MCF 10A (cell line): Measurements from ENCODE around the gene TNFRSF18. TPM values are rescaled to one million over a fixed set of nuclear protein-coding genes. Genes with fewer than 3 reads are reported as not detected.

Source experiments
- BruUV-seq: library from RNA; stranded (reverse); fragments of 400-500 nt; replicated peaks from 2 replicates; lab custom pipeline; 2021; lab: Mats Ljungman, UMichigan
- CTCF ChIA-PET: fragments of 300-600 bp; sonication (Branson Sonifier 250); formaldehyde crosslinking; extraction: SDS; loops from one replicate; lab custom pipeline; 2021; ENCODE audit warnings: antibody characterized with exemption, inconsistent platforms; lab: Yijun Ruan, JAX
- POLR2A ChIA-PET: fragments of 300-600, 350-650 bp; sonication (Branson Sonifier 250); formaldehyde crosslinking; extraction: SDS; loops from one replicate; lab custom pipeline; 2020; ENCODE audit warnings: antibody characterized with exemption, inconsistent platforms; lab: Yijun Ruan, JAX
- DNase-seq: peaks from one replicate; pipeline ENCODE4 v3.0.0-alpha.2; 2018; ENCODE audit not compliant: unreplicated experiment
- H3K27ac Mint-ChIP-seq: one replicate; pipeline ENCODE4 v1.8.0; 2022; ENCODE audit warnings: mild to moderate bottlenecking, low read depth, mixed read lengths; ENCODE audit not compliant: unreplicated experiment
- H3K27me3 Mint-ChIP-seq: one replicate; pipeline ENCODE4 v1.8.0; 2022; ENCODE audit warnings: mixed read lengths; ENCODE audit not compliant: insufficient read depth, unreplicated experiment
- H3K36me3 Mint-ChIP-seq: one replicate; pipeline ENCODE4 v1.8.0; 2022; ENCODE audit warnings: mild to moderate bottlenecking, moderate library complexity, mixed read lengths; ENCODE audit not compliant: insufficient read depth, unreplicated experiment
- H3K4me1 Mint-ChIP-seq: one replicate; pipeline ENCODE4 v1.8.0; 2022; ENCODE audit warnings: mixed read lengths; ENCODE audit not compliant: insufficient read depth, unreplicated experiment
- H3K4me3 Mint-ChIP-seq: one replicate; pipeline ENCODE4 v1.8.0; 2022; ENCODE audit warnings: mild to moderate bottlenecking, moderate library complexity, mixed read lengths; ENCODE audit not compliant: unreplicated experiment
- H3K9me3 Mint-ChIP-seq: one replicate; pipeline ENCODE4 v1.8.0; 2022; ENCODE audit warnings: mixed read lengths; ENCODE audit not compliant: unreplicated experiment
- intact Hi-C: fragments of 100-400 bp; cut with micrococcal nuclease; formaldehyde crosslinking; loops from 2 replicates; pipeline ENCODE4 v1.14.1; 2022
- total RNA-seq: library from RNA; stranded (reverse); gene quantifications from 2 replicates; pipeline ENCODE4 v1.2.3, GENCODE V29; 2022
- TF ChIP-seq, protein P1 (sequence below): fragments of 200-600 bp; IDR thresholded peaks from one replicate; pipeline ENCODE4 v1.8.0; 2022; ENCODE audit warnings: antibody characterized with exemption, mild to moderate bottlenecking; ENCODE audit not compliant: unreplicated experiment

Gene TNFRSF18
- total RNA-seq, 1 experiment from 2014 or later: not detected

DNA sequence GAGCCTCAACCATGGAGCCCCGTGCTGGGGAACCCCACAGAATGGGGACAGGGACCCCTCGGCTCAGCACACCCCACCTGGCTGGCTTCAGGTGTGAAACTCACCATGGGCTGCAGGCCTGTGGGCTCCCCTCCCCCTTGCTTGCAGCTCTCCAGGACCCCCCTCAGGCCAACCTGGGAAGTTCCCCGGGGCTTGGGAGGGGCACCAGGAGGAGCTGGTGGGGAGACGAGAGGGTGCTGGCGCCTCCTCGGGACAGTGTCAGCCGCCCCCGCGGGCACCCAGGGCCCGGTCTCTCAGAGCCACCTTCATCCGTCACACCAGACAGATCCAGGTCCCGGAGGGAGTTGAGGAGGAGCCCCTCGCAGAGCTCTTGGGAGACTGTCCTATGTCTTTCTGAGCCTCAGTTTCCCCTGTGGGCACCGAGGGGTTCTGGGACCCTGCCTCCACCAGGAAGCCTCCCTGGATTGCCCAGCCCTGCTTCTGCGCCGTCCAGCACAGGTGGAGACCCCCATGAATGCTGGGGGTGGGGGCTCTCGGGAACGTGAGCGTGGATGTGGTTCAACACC, 657 bp upstream of the TNFRSF18 start:
- ChIA-PET POLR2A (interaction anchor here (1.2 kb wide), 1 partner anchor 32 kb away, joined by 3 read pairs; no protein-coding TSS in a partner anchor), CTCF (interaction anchor here (0.6 to 1.1 kb wide), 3 partner anchors 11 to 85 kb away, joined by 3 to 4 read pairs (median 3); no protein-coding TSS in a partner anchor)
- TF ChIP-seq, protein P1, sequence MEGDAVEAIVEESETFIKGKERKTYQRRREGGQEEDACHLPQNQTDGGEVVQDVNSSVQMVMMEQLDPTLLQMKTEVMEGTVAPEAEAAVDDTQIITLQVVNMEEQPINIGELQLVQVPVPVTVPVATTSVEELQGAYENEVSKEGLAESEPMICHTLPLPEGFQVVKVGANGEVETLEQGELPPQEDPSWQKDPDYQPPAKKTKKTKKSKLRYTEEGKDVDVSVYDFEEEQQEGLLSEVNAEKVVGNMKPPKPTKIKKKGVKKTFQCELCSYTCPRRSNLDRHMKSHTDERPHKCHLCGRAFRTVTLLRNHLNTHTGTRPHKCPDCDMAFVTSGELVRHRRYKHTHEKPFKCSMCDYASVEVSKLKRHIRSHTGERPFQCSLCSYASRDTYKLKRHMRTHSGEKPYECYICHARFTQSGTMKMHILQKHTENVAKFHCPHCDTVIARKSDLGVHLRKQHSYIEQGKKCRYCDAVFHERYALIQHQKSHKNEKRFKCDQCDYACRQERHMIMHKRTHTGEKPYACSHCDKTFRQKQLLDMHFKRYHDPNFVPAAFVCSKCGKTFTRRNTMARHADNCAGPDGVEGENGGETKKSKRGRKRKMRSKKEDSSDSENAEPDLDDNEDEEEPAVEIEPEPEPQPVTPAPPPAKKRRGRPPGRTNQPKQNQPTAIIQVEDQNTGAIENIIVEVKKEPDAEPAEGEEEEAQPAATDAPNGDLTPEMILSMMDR: no peak
- no peaks in the 10 kb centered on the region for H3K9me3 Mint-ChIP-seq
- H3K27me3 Mint-ChIP-seq: no peaks in the 10 kb centered on the region
- no TSS peak for BruUV-seq
- no peak overlapping the region for H3K27ac Mint-ChIP-seq
- peaks cover 15% of the 10 kb centered on the region for H3K4me1 Mint-ChIP-seq
- intact Hi-C loops: no loop called here
- DNase-seq: no peak
- H3K36me3 Mint-ChIP-seq: peaks cover 5% of the 10 kb centered on the region
- H3K4me3 Mint-ChIP-seq: no peak overlapping the region

DNA sequence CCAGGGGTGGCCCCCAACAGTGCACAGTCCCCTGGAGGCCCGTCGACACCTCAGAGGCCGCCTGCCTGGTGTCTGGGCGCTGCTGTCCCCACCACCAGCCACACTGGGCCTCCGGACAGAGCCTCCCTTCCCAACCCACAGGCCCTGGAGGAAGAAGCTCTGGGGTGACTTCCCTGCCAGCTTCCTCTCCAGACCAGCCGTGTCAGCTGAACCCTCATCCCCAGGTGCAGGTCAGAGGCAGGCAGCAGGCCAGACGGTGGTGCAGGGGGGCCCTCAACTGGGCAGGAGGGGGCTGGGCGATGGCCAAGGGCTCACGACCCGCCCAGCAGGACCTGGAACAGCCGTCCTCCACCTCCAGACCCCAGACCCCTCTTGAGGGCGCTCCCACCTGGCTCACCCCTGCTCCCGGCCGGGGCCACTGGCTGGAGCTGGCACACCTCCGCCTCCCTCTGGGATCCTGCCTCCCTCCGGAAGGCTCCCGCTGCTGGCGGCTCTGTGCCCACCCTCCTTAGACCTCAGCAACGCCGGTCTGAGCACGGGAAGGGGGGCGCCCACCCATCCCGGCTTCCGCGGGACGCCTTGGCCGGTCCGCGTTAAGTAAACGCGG, 520 bp downstream of the TNFRSF18 start:
- Mint-ChIP-seq H3K36me3 (peaks cover 5% of the 10 kb centered on the region), H3K27me3 (no peaks in the 10 kb centered on the region), H3K4me3 (no peak overlapping the region), H3K9me3 (no peaks in the 10 kb centered on the region), H3K4me1 (peaks cover 15% of the 10 kb centered on the region), H3K27ac (no peak overlapping the region)
- TF ChIP-seq, protein P1: no peak
- intact Hi-C loops: no loop called here
- CTCF ChIA-PET: interaction anchor here (1.0 kb wide), 1 partner anchor 89 kb away, joined by 3 read pairs; no protein-coding TSS in a partner anchor
- no peak for DNase-seq
- BruUV-seq: no TSS peak
- POLR2A ChIA-PET: interaction anchor here (0.6 kb wide), 1 partner anchor 52 kb away, joined by 3 read pairs; no protein-coding TSS in a partner anchor

DNA sequence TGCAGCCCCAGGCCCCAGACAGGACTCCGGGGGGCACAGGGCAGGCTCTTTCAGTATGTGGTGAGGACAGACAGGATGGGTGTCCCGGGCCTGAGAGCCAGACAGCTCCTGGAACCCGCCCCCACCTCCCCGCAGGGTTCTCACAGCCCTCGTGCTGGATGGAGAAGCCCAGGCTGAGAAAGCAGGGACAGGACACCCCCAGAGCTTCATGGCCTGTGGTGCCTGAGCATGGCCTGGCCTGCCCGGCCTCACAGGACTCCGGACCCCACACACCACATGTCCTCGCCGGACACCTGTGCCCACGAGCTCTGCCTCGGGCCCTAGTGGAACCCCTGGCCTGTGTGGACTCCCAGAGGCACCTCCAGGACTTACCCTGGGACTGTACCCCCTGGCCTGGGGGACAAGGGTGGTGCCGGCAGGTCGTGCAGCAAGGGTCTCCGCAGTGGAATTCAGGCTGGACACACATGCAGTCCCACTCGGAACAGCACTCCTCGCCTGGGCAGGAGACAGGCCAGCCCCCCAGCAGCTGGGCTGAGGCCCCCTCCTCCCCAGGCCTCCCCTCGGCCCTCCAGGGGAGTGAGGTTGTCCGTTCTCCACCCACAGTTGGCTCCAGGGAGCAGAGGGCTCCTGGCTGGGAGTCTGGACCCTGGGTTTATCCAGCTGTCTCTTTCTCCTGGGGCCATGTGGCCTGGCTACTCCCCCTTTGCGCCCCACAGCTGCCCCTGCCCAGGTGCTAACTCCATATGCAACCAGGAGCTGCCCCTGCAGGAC, 1.2 kb downstream of the TNFRSF18 start:
- Mint-ChIP-seq H3K27ac (no peak overlapping the region), H3K36me3 (peaks cover 5% of the 10 kb centered on the region), H3K27me3 (no peaks in the 10 kb centered on the region), H3K9me3 (no peaks in the 10 kb centered on the region), H3K4me1 (peaks cover 15% of the 10 kb centered on the region), H3K4me3 (no peak overlapping the region)
- ChIA-PET CTCF (interaction anchor here (1.0 kb wide), 1 partner anchor 88 kb away, joined by 3 read pairs; no protein-coding TSS in a partner anchor), POLR2A (no interaction called here)
- BruUV-seq: no TSS peak
- DNase-seq: no peak
- TF ChIP-seq, protein P1: no peak
- intact Hi-C loops: no loop called here

DNA sequence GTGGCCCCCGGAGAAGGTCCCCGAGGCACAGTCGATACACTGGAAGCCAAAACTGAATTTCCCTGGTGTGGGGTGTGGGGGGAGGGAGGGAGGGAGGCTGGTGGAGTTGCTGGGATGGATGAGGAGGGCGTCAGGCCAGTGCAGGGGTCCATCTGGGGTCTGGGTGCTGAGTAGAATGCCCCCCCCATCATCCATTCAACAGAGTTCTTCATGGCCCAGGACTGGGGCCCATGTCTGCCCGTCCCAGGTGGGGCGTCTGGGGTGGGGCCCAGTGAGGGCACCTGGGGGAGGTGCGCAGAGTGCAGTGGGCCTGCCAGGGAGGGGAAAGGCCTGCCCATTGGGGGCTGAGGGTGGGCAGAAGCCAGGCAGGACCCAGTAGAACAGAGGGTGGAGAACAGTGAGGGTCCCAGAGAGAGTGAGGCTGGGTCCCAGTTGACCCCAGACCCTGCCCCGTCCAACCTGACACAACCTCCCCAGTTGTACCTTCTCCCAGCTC, 1.9 kb downstream of the TNFRSF18 start:
- TF ChIP-seq, protein P1: no peak
- POLR2A ChIA-PET: no interaction called here
- intact Hi-C loops: no loop called here

More for the DNA sequence above, 1.9 kb downstream of the TNFRSF18 start:
- CTCF ChIA-PET: no interaction called here
- H3K9me3 Mint-ChIP-seq: no peaks in the 10 kb centered on the region
- H3K27ac Mint-ChIP-seq: no peak overlapping the region
- BruUV-seq: no TSS peak
- peaks cover 5% of the 10 kb centered on the region for H3K36me3 Mint-ChIP-seq
- no peak overlapping the region for H3K4me3 Mint-ChIP-seq
- no peaks in the 10 kb centered on the region for H3K27me3 Mint-ChIP-seq
- peaks cover 15% of the 10 kb centered on the region for H3K4me1 Mint-ChIP-seq
- no peak for DNase-seq
